WTC11 (cell line): Measurements from ENCODE around the gene SEC16A. TPM values are rescaled to one million over a fixed set of nuclear protein-coding genes. Genes with fewer than 3 reads are reported as not detected.

Experiments used
- ATAC-seq: fragments of 200-7000 bp; cut with Tn5 transposase; 2 replicates; pipeline ENCODE4 v1.10.0; 2021; ENCODE audit warnings: mild to moderate bottlenecking, moderate library complexity
- CTCF ChIA-PET: fragments of 300-600 bp; sonication (Branson Sonifier 250); formaldehyde crosslinking; loops from one replicate; lab custom pipeline; 2021; ENCODE audit warnings: antibody characterized with exemption; lab: Charles Lee
- POLR2A ChIA-PET: fragments of 350-600 bp; sonication (Branson Sonifier 250); formaldehyde crosslinking; loops from one replicate; lab custom pipeline; 2021; ENCODE audit warnings: antibody characterized with exemption; lab: Charles Lee
- DNase-seq: peaks from one replicate; pipeline ENCODE4 v3.0.0; 2021; ENCODE audit warnings: low spot score
- H3K27ac Mint-ChIP-seq: 2 replicates; pipeline ENCODE4 v1.8.0; 2021; ENCODE audit warnings: mixed read lengths
- H3K27me3 Mint-ChIP-seq: 2 replicates; pipeline ENCODE4 v1.8.0; 2021; ENCODE audit warnings: low read depth, mild to moderate bottlenecking, moderate library complexity, mixed read lengths
- H3K36me3 Mint-ChIP-seq: 2 replicates; pipeline ENCODE4 v1.8.0; 2021; ENCODE audit warnings: mixed read lengths
- H3K4me1 Mint-ChIP-seq: 2 replicates; pipeline ENCODE4 v1.8.0; 2022; ENCODE audit warnings: mixed read lengths
- H3K4me3 Mint-ChIP-seq: 2 replicates; pipeline ENCODE4 v1.8.0; 2021; ENCODE audit warnings: mild to moderate bottlenecking, moderate library complexity, mixed read lengths
- H3K9me3 Mint-ChIP-seq: 2 replicates; pipeline ENCODE4 v1.8.0; 2021; ENCODE audit warnings: mixed read lengths
- ARID4B ChIP-seq: sonication (generic); formaldehyde crosslinking; IDR thresholded peaks from 2 replicates; pipeline ENCODE4 v1.8.0; 2023; ENCODE audit warnings: missing genetic modification reagents, mild to moderate bottlenecking, borderline replicate concordance
- ATF1 ChIP-seq: sonication (generic); formaldehyde crosslinking; IDR thresholded peaks from 2 replicates; pipeline ENCODE4 v1.8.1; 2023; ENCODE audit warnings: mild to moderate bottlenecking, moderate library complexity, missing genetic modification reagents
- CDX4 ChIP-seq: fragments of 250-450 bp; sonication (Bioruptor Pico); IDR thresholded peaks from 2 replicates; pipeline ENCODE4 v1.9.0; 2021; ENCODE audit warnings: moderate library complexity, mild to moderate bottlenecking, inconsistent platforms, borderline replicate concordance
- GABPB1 ChIP-seq: sonication (generic); formaldehyde crosslinking; IDR thresholded peaks from 2 replicates; pipeline ENCODE4 v1.8.1; 2023; ENCODE audit warnings: mild to moderate bottlenecking, missing genetic modification reagents
- KAT7 ChIP-seq: sonication (generic); formaldehyde crosslinking; IDR thresholded peaks from 2 replicates; pipeline ENCODE4 v1.8.1; 2023; ENCODE audit warnings: missing genetic modification reagents, mild to moderate bottlenecking, borderline replicate concordance
- NFYB ChIP-seq: sonication (generic); formaldehyde crosslinking; conservative IDR thresholded peaks from 2 replicates; pipeline ENCODE4 v1.8.0; 2022; ENCODE audit warnings: low read depth, missing genetic modification reagents
- NR3C1 ChIP-seq: sonication (generic); formaldehyde crosslinking; conservative IDR thresholded peaks from 2 replicates; pipeline ENCODE4 v1.8.1; 2023; ENCODE audit warnings: low read depth, mild to moderate bottlenecking, missing genetic modification reagents
- RELA ChIP-seq: sonication (generic); formaldehyde crosslinking; IDR thresholded peaks from 2 replicates; pipeline ENCODE4 v1.8.1; 2022; ENCODE audit warnings: missing genetic modification reagents, mild to moderate bottlenecking, borderline replicate concordance
- SOX15 ChIP-seq: fragments of 250-450 bp; sonication (Bioruptor Pico); IDR thresholded peaks from 2 replicates; pipeline ENCODE4 v1.9.0; 2021; ENCODE audit warnings: mild to moderate bottlenecking
- TCF7 ChIP-seq: sonication (generic); formaldehyde crosslinking; IDR thresholded peaks from 2 replicates; pipeline ENCODE4 v1.8.0; 2022; ENCODE audit warnings: mild to moderate bottlenecking, low read depth, missing genetic modification reagents, moderate library complexity
- ZMAT4 ChIP-seq: fragments of 250-450 bp; sonication (Bioruptor Pico); IDR thresholded peaks from 2 replicates; pipeline ENCODE4 v1.9.0; 2021; ENCODE audit warnings: mild to moderate bottlenecking
- ZNF121 ChIP-seq: sonication (generic); formaldehyde crosslinking; IDR thresholded peaks from 2 replicates; pipeline ENCODE4 v1.8.0; 2023; ENCODE audit warnings: missing genetic modification reagents
- ZNF396 ChIP-seq: fragments of 250-450 bp; sonication (Bioruptor Pico); IDR thresholded peaks from 2 replicates; pipeline ENCODE4 v1.8.0; 2021; ENCODE audit warnings: mild to moderate bottlenecking, moderate library complexity, borderline replicate concordance
- total RNA-seq: library from RNA; stranded (reverse); gene quantifications from 3 replicates; pipeline ENCODE4 v1.2.3, GENCODE V29; 2021
- TF ChIP-seq, protein P1 (sequence below): sonication (generic); formaldehyde crosslinking; IDR thresholded peaks from 2 replicates; pipeline ENCODE4 v1.8.0; 2022; ENCODE audit warnings: missing genetic modification reagents
- TF ChIP-seq, protein P2 (sequence below): sonication (generic); formaldehyde crosslinking; IDR thresholded peaks from 2 replicates; pipeline ENCODE4 v1.8.0; 2023; ENCODE audit warnings: mild to moderate bottlenecking, missing genetic modification reagents
- TF ChIP-seq, protein P3 (sequence below): fragments of 250-450 bp; sonication (Bioruptor Pico); IDR thresholded peaks from 2 replicates; pipeline ENCODE4 v1.9.0; 2021; ENCODE audit warnings: mild to moderate bottlenecking
- TF ChIP-seq, protein P4 (sequence below): sonication (generic); formaldehyde crosslinking; IDR thresholded peaks from 2 replicates; pipeline ENCODE4 v1.8.1; 2023; ENCODE audit warnings: mild to moderate bottlenecking, missing genetic modification reagents, moderate library complexity
- TF ChIP-seq, protein P5 (sequence below): sonication (generic); formaldehyde crosslinking; IDR thresholded peaks from 2 replicates; pipeline ENCODE4 v1.8.0; 2022; ENCODE audit warnings: mild to moderate bottlenecking, missing genetic modification reagents

SEC16A gene
- total RNA-seq, 1 experiment from 2014 or later: 70.9 TPM

DNA sequence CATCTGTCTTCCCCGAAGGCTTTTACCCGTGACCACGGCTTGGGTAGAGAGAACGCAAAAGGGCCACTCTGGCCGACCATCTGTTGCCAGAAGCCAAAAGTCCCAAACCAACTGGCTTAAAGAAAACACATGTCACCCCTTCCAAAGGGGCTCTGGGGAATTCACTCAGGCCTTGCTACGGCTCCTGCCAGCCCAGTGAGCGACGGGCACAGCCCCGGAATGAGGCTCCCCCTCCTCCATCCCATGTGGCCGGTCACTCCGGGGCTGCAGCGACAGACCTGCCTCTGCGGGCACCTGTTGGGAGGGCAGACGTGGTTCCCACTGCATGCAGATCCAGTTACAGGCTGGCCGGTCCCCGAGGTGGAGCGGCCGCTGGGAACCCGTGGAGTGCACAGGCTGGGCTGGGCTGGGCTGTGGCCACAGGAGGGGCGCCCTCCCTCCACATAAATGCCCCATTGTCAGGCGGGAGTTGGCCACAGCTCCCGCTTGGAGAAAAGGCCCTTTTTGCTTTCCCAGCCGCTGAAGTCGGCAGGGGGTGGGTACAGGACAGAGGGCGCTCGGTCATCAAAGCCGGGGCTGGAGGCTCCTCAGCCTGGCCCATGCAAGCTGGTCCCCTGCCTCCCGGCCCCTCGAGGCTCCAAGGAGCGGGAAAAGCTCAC is 43.1 kb upstream of the SEC16A start:
- CTCF ChIA-PET: no interaction called here
- DNase-seq: no peak
- H3K4me1 Mint-ChIP-seq: peaks cover 13% of the 10 kb centered on the region
- no peak for ATAC-seq
- POLR2A ChIA-PET: no interaction called here
- no peaks in the 10 kb centered on the region for H3K9me3 Mint-ChIP-seq
- no peaks in the 10 kb centered on the region for H3K36me3 Mint-ChIP-seq
- peak overlapping the region; percentile 53; the same call in 1 of the 2 replicates for H3K27ac Mint-ChIP-seq
- H3K4me3 Mint-ChIP-seq: no peak overlapping the region
- no peaks in the 10 kb centered on the region for H3K27me3 Mint-ChIP-seq
- TF ChIP-seq CDX4 (no peak), TCF7 (CRISPR knock-in tag) (no peak), ZNF121 (CRISPR knock-in tag) (no peak), RELA (no peak), ZNF396 (CRISPR knock-in tag) (no peak)
- TF ChIP-seq, protein P1, sequence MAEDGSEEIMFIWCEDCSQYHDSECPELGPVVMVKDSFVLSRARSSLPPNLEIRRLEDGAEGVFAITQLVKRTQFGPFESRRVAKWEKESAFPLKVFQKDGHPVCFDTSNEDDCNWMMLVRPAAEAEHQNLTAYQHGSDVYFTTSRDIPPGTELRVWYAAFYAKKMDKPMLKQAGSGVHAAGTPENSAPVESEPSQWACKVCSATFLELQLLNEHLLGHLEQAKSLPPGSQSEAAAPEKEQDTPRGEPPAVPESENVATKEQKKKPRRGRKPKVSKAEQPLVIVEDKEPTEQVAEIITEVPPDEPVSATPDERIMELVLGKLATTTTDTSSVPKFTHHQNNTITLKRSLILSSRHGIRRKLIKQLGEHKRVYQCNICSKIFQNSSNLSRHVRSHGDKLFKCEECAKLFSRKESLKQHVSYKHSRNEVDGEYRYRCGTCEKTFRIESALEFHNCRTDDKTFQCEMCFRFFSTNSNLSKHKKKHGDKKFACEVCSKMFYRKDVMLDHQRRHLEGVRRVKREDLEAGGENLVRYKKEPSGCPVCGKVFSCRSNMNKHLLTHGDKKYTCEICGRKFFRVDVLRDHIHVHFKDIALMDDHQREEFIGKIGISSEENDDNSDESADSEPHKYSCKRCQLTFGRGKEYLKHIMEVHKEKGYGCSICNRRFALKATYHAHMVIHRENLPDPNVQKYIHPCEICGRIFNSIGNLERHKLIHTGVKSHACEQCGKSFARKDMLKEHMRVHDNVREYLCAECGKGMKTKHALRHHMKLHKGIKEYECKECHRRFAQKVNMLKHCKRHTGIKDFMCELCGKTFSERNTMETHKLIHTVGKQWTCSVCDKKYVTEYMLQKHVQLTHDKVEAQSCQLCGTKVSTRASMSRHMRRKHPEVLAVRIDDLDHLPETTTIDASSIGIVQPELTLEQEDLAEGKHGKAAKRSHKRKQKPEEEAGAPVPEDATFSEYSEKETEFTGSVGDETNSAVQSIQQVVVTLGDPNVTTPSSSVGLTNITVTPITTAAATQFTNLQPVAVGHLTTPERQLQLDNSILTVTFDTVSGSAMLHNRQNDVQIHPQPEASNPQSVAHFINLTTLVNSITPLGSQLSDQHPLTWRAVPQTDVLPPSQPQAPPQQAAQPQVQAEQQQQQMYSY: no peak
- TF ChIP-seq, protein P2, sequence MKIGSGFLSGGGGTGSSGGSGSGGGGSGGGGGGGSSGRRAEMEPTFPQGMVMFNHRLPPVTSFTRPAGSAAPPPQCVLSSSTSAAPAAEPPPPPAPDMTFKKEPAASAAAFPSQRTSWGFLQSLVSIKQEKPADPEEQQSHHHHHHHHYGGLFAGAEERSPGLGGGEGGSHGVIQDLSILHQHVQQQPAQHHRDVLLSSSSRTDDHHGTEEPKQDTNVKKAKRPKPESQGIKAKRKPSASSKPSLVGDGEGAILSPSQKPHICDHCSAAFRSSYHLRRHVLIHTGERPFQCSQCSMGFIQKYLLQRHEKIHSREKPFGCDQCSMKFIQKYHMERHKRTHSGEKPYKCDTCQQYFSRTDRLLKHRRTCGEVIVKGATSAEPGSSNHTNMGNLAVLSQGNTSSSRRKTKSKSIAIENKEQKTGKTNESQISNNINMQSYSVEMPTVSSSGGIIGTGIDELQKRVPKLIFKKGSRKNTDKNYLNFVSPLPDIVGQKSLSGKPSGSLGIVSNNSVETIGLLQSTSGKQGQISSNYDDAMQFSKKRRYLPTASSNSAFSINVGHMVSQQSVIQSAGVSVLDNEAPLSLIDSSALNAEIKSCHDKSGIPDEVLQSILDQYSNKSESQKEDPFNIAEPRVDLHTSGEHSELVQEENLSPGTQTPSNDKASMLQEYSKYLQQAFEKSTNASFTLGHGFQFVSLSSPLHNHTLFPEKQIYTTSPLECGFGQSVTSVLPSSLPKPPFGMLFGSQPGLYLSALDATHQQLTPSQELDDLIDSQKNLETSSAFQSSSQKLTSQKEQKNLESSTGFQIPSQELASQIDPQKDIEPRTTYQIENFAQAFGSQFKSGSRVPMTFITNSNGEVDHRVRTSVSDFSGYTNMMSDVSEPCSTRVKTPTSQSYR (CRISPR knock-in tag): no peak
- TF ChIP-seq, protein P3, sequence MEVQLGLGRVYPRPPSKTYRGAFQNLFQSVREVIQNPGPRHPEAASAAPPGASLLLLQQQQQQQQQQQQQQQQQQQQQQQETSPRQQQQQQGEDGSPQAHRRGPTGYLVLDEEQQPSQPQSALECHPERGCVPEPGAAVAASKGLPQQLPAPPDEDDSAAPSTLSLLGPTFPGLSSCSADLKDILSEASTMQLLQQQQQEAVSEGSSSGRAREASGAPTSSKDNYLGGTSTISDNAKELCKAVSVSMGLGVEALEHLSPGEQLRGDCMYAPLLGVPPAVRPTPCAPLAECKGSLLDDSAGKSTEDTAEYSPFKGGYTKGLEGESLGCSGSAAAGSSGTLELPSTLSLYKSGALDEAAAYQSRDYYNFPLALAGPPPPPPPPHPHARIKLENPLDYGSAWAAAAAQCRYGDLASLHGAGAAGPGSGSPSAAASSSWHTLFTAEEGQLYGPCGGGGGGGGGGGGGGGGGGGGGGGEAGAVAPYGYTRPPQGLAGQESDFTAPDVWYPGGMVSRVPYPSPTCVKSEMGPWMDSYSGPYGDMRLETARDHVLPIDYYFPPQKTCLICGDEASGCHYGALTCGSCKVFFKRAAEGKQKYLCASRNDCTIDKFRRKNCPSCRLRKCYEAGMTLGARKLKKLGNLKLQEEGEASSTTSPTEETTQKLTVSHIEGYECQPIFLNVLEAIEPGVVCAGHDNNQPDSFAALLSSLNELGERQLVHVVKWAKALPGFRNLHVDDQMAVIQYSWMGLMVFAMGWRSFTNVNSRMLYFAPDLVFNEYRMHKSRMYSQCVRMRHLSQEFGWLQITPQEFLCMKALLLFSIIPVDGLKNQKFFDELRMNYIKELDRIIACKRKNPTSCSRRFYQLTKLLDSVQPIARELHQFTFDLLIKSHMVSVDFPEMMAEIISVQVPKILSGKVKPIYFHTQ (CRISPR knock-in tag): no peak
- TF ChIP-seq, all 79 proteins: peak for 0

GRCh38 chr9:136525207-136525606 is 42.4 kb upstream of the SEC16A start:
- H3K4me1 Mint-ChIP-seq: peaks cover 7% of the 10 kb centered on the region; the same call in 1 of the 2 replicates
- H3K4me3 Mint-ChIP-seq: no peak overlapping the region
- ChIA-PET POLR2A (no interaction called here), CTCF (no interaction called here)
- ATAC-seq: no peak
- H3K27me3 Mint-ChIP-seq: no peaks in the 10 kb centered on the region
- no peaks in the 10 kb centered on the region for H3K36me3 Mint-ChIP-seq
- H3K9me3 Mint-ChIP-seq: no peaks in the 10 kb centered on the region
- no peak overlapping the region for H3K27ac Mint-ChIP-seq
- no peak for DNase-seq
- no peak for TF ChIP-seq NFYB (CRISPR knock-in tag)
- no peak for TF ChIP-seq ARID4B
- no peak for TF ChIP-seq ZMAT4 (CRISPR knock-in tag)
- no peak for TF ChIP-seq NR3C1 (CRISPR knock-in tag)
- TF ChIP-seq GABPB1 (CRISPR knock-in tag): no peak
- TF ChIP-seq SOX15 (CRISPR knock-in tag): no peak
- TF ChIP-seq ATF1 (CRISPR knock-in tag): no peak
- TF ChIP-seq, protein P4, sequence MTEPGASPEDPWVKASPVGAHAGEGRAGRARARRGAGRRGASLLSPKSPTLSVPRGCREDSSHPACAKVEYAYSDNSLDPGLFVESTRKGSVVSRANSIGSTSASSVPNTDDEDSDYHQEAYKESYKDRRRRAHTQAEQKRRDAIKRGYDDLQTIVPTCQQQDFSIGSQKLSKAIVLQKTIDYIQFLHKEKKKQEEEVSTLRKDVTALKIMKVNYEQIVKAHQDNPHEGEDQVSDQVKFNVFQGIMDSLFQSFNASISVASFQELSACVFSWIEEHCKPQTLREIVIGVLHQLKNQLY (CRISPR knock-in tag): no peak
- no peak for TF ChIP-seq KAT7 (CRISPR knock-in tag)
- TF ChIP-seq, protein P5, sequence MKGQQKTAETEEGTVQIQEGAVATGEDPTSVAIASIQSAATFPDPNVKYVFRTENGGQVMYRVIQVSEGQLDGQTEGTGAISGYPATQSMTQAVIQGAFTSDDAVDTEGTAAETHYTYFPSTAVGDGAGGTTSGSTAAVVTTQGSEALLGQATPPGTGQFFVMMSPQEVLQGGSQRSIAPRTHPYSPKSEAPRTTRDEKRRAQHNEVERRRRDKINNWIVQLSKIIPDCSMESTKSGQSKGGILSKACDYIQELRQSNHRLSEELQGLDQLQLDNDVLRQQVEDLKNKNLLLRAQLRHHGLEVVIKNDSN (CRISPR knock-in tag): no peak
